Measurements from ENCODE around the gene TIMM17B.

DNA sequence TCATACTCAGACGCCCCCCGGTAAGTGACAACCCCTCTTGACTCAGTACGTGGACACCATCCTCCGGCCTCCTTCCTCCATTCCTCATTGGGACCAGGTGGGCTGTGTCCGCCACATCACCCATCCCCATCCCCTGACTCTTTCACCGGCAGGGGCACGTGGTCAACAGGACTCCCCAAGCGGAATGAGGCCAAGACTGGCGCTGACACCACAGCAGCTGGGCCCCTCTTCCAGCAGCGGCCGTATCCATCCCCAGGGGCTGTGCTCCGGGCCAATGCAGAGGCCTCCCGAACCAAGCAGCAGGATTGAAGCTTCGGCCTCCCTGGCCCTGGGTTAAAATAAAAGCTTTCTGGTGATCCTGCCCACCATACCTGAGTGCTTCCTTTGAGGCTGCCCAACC lies 5.2 kb upstream of the TIMM17B start:
- TF ChIP-seq, protein P1, sequence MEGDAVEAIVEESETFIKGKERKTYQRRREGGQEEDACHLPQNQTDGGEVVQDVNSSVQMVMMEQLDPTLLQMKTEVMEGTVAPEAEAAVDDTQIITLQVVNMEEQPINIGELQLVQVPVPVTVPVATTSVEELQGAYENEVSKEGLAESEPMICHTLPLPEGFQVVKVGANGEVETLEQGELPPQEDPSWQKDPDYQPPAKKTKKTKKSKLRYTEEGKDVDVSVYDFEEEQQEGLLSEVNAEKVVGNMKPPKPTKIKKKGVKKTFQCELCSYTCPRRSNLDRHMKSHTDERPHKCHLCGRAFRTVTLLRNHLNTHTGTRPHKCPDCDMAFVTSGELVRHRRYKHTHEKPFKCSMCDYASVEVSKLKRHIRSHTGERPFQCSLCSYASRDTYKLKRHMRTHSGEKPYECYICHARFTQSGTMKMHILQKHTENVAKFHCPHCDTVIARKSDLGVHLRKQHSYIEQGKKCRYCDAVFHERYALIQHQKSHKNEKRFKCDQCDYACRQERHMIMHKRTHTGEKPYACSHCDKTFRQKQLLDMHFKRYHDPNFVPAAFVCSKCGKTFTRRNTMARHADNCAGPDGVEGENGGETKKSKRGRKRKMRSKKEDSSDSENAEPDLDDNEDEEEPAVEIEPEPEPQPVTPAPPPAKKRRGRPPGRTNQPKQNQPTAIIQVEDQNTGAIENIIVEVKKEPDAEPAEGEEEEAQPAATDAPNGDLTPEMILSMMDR (IDR thresholded peaks at IDR 0.05) = no peak
- TF ChIP-seq EZH2 (IDR thresholded peaks at IDR 0.05) (no peak), EZH2phosphoT487 (IDR thresholded peaks at IDR 0.05) (no peak)
